Thymus (tissue), 11 donors: Measurements from ENCODE around the gene SARDH. TPM values are rescaled to one million over a fixed set of nuclear protein-coding genes. Genes with fewer than 3 reads are reported as not detected.

Source experiments
- DNase-seq, 9 donors: peaks; one replicate each; pipeline ENCODE4 v3.0.0-alpha.2; 2013; ENCODE audit warnings: low spot score in 9 of 9, low read depth in 6 of 9, missing footprints in 1 of 9
- H3K27ac ChIP-seq, 2 donors: one replicate each; pipeline ENCODE4 v1.5.1; 2013; ENCODE audit warnings: control low read depth in 1 of 2, low read depth in 1 of 2, low read length in 1 of 2, mild to moderate bottlenecking in 1 of 2, moderate library complexity in 1 of 2
- H3K27me3 ChIP-seq, 2 donors: one replicate each; pipeline ENCODE4 v1.5.1; 2013; ENCODE audit warnings: low read length in 1 of 2; ENCODE audit not compliant: control insufficient read depth in 2 of 2, insufficient read depth in 1 of 2
- H3K36me3 ChIP-seq, 2 donors: one replicate each; pipeline ENCODE4 v1.5.1; 2013; ENCODE audit warnings: low read length in 1 of 2, mild to moderate bottlenecking in 1 of 2, moderate library complexity in 1 of 2; ENCODE audit not compliant: control insufficient read depth in 2 of 2, insufficient read depth in 2 of 2
- H3K4me1 ChIP-seq, 2 donors: one replicate each; pipeline ENCODE4 v1.5.1; 2013; ENCODE audit warnings: low read length in 2 of 2; ENCODE audit not compliant: control insufficient read depth in 2 of 2, insufficient read depth in 2 of 2
- H3K4me3 ChIP-seq, 2 donors: one replicate each; pipeline ENCODE4 v1.5.1; 2013; ENCODE audit warnings: low read length in 2 of 2, control low read depth in 1 of 2, mild to moderate bottlenecking in 1 of 2
- H3K9me3 ChIP-seq, 2 donors: one replicate each; pipeline ENCODE4 v1.5.1; 2013; ENCODE audit warnings: low read length in 1 of 2, mild to moderate bottlenecking in 1 of 2; ENCODE audit not compliant: control insufficient read depth in 2 of 2, insufficient read depth in 1 of 2
- WGBS: extraction: QIAGEN DNeasy Blood & Tissue Kit; methylation state at CpG from one replicate; pipeline ENCODE4 v1.1.7; 2013; 5-methylcytosine and 5-hydroxymethylcytosine counted together
- polyA plus RNA-seq: library from polyadenylated mRNA; stranded (reverse); fragments of 200-250 nt; gene quantifications from one replicate; pipeline ENCODE4 v1.2.3, GENCODE V29; 2013
- total RNA-seq: library from RNA; stranded (reverse); fragments of 120-200 nt; gene quantifications from one replicate; pipeline ENCODE4 v1.2.4, GENCODE V29; 2013
- donor health status: healthy.

SARDH gene
- total and polyA plus RNA-seq, 2 donors: 5.4 to 13.1 TPM

DNA sequence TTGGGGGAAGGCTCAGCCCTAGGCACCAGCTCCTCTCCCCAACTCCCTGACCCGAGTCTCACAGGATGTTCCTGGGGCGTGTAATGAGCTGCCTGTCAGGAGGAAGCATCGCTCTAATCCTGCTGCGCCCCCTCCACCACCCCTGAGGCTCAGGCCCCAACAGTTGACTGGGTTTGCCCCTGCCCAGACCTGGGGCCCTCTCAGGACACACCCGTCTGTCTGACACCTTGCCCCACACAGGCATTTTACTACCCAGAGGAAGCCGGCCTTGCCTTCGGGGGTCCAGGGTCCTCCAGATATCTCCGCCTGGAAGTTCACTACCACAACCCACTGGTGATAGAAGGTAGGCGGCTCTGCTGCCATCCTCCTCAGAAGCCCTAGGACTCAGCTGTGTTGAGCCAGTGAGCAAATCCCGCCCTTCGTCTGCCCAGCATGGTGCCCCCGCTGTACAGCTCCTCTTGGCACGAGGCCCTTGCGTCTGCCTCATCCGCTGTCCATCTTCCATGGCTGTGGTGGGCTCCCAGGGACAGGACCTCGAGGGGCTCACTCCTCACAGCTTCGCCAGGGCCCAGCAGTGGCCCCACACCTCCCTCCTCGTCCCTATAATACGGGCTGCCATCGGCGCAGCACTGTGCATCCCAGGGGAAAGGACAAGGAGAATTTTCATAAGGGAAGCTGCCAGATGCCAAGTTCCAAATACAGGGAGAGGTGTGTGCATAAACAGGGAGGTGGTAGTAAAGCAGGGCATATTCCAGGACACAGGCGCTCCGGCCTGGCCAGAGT, 94.0 kb downstream of the SARDH start:
- Histone ChIP-seq H3K36me3 (no peaks in the 10 kb centered on the region), H3K27ac (no peak overlapping the region), H3K27me3 (peaks cover 0 to 43% of the 10 kb centered on the region in 2 donors), H3K9me3 (peaks cover 0 to 4% of the 10 kb centered on the region in 2 donors), H3K4me3 (no peak overlapping the region), H3K4me1 (no peaks in the 10 kb centered on the region)
- WGBS: 93% methylated on average over 23 of the region's 23 CpGs
- DNase-seq: no peak

DNA sequence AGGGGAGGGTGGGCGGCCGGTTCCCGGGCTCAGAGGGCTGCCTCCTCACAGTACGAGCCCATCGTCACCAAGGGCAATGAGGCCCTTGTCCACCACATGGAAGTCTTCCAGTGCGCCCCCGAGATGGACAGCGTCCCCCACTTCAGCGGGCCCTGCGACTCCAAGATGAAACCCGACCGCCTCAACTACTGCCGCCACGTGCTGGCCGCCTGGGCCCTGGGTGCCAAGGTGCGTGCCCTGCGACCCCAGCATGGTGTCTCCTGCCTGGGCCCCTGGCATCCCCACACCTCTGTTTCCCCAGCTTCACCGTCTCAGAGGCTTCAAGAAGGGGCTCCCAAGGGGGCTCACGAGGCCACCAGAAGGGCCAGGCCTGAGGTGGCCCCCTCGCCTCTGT, 94.8 kb downstream of the SARDH start:
- Histone ChIP-seq H3K9me3 (peaks cover 0 to 2% of the 10 kb centered on the region in 2 donors), H3K27me3 (peaks cover 0 to 42% of the 10 kb centered on the region in 2 donors), H3K4me3 (no peak overlapping the region), H3K27ac (no peak overlapping the region), H3K4me1 (no peaks in the 10 kb centered on the region), H3K36me3 (no peaks in the 10 kb centered on the region)
- 97% methylated on average over 20 of the region's 20 CpGs for WGBS
- DNase-seq: no peak

DNA sequence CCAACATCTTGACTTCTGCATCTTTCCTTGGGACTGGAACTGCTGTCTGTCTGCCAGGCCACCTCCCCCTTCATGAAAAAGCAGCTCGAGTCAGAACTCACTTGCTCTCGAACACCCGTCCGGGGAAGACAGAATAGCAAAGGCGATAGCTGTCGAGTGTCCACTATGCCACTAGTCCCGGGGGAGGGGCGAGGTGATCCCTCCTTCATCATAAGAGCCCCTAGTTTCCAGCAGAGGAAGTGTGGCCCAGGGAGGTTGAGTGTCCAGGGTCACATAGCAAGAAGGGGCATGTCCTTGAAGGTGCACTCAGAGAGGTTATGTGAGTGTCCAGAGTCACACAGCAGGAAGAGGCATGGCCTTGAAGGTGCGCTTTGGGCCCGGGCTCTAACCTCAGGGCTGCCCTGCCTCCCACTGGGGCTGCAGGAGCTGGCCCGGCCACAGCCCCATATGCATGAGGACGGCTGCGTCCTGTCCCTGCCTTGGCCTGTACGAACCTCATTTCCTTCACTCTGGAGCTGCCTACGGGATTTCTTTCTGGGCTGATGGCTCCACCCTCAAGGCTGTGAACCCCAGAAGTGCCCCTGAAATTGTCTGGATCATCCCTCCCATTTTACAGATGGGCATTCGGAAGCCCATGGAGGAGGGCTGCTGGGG, 95.3 kb downstream of the SARDH start:
- Histone ChIP-seq H3K9me3 (no peaks in the 10 kb centered on the region), H3K27me3 (peaks cover 0 to 41% of the 10 kb centered on the region in 2 donors), H3K27ac (no peak overlapping the region), H3K36me3 (no peaks in the 10 kb centered on the region), H3K4me1 (no peaks in the 10 kb centered on the region), H3K4me3 (no peak overlapping the region)
- 77% methylated on average over 16 of the region's 16 CpGs for WGBS
- DNase-seq: no peak

DNA sequence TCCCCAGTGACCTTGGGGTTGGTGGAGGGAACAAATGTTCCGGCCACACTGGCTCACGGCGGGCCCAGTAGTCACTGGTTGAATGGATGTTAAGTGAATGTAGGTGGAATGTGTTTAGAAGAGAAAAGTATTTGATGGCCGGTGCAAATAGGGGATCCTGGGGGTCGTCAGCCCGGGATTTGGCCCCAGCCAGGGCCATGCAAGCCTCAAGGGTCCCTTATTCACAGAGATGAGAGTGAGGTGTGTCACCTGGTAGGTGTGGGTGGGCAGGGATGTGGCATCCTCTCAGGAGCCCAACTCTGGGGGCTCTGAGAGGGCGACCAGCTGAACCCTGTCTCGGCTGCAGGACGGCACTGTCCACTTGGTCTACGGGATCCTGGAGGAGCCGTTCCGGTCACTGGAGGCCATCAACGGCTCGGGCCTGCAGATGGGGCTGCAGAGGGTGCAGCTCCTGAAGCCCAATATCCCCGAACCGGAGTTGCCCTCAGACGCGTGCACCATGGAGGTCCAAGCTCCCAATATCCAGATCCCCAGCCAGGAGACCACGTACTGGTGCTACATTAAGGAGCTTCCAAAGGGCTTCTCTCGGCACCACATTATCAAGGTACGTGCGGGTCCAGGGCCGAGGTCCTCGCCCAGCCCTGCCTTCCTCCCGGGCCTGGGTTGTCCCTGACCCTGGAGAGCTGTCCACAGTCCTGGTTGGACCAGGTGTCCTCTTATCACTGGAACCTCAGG, 96.1 kb downstream of the SARDH start:
- no peak for DNase-seq
- Histone ChIP-seq H3K9me3 (no peaks in the 10 kb centered on the region), H3K4me1 (no peaks in the 10 kb centered on the region), H3K4me3 (no peak overlapping the region), H3K36me3 (no peaks in the 10 kb centered on the region), H3K27ac (no peak overlapping the region), H3K27me3 (peaks cover 0 to 41% of the 10 kb centered on the region in 2 donors)
- WGBS: 96% methylated on average over 25 of the region's 25 CpGs

DNA sequence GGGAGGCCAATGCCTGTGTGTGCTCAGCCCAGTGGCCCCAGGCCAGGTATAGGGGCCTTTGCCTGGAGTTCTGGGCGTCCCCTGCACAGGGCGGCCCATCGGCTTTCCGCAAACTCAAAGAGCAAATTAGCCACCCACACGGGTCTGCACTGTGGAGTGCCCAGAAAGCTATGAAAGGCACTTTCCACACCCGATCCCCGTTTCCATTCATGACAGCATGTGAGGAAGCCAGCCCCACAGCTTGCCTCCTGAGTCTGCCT, 96.8 kb downstream of the SARDH start:
- no peak for DNase-seq
- Histone ChIP-seq H3K27me3 (peaks cover 0 to 41% of the 10 kb centered on the region in 2 donors), H3K27ac (no peak overlapping the region), H3K4me3 (no peak overlapping the region), H3K9me3 (no peaks in the 10 kb centered on the region), H3K4me1 (no peaks in the 10 kb centered on the region), H3K36me3 (no peaks in the 10 kb centered on the region)
- WGBS: 94% methylated on average over 7 of the region's 7 CpGs

DNA sequence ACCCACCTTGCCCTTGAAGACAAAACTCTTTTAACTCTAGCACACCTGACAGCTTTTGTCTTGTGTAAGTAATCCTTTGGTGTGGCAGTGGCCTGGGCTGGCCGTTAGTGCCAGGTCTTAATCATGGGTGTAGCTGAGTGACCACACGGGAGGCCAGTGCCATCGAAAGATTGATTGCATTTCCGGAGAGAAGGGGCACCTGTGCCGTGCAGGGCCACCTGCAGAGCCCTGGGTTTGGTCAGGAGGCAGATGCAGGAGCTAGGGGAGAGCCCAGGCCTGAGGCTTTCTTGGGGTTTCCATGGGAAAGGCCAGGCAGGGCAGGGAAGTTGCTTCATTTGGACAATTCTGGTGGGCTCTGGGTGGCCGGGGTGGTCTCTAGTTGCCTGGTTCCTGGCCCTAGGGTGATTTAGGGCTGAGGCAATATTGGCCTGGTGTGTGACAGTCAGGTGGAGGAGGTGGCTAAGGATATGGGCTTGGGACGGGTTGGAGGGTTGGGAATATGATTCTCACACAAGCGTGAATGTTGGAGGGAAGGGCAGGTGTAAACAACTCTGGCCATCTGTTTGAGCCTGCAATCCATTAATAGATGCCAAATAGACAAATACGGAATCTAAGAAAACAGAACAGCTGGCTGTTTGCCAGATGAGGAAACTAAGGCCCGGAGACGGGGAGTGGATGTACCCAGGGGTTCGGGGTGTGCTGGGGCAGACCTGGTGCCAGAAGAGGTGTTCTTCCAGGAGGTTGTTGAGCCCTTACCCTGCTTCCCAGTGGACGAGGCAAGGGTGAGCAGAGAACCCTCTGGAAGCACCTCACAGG, 97.4 kb downstream of the SARDH start:
- Histone ChIP-seq H3K4me1 (peaks cover 0 to 1% of the 10 kb centered on the region in 2 donors), H3K4me3 (no peak overlapping the region), H3K9me3 (no peaks in the 10 kb centered on the region), H3K27ac (no peak overlapping the region), H3K36me3 (no peaks in the 10 kb centered on the region), H3K27me3 (peaks cover 0 to 40% of the 10 kb centered on the region in 2 donors)
- DNase-seq: no peak
- WGBS: 92% methylated on average over 13 of the region's 13 CpGs

DNA sequence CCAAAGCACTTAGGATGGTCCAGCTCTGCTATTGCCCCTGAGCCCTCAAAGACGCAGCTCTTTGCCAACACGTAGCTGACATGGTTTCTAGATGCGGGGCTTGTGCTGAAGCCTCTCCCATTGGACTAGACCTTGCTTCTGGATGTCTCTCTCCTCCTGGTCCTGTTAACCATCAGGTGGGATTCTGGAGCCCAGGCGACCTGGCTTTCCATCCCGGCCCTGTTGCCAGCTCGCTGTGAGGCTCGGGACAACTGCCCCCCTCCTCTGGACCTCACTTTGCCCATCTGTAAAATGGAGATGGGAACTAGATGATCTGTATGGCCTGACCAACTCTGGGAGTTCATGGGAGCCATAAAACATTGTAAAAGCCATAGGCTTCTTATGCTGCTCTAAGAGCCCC, 98.0 kb downstream of the SARDH start:
- Histone ChIP-seq H3K27me3 (peaks cover 0 to 44% of the 10 kb centered on the region in 2 donors), H3K27ac (no peak overlapping the region), H3K36me3 (no peaks in the 10 kb centered on the region), H3K9me3 (no peaks in the 10 kb centered on the region), H3K4me3 (no peak overlapping the region), H3K4me1 (peaks cover 1 to 7% of the 10 kb centered on the region in 2 donors)
- DNase-seq: no peak
- WGBS: 97% methylated on average over 7 of the region's 7 CpGs

DNA sequence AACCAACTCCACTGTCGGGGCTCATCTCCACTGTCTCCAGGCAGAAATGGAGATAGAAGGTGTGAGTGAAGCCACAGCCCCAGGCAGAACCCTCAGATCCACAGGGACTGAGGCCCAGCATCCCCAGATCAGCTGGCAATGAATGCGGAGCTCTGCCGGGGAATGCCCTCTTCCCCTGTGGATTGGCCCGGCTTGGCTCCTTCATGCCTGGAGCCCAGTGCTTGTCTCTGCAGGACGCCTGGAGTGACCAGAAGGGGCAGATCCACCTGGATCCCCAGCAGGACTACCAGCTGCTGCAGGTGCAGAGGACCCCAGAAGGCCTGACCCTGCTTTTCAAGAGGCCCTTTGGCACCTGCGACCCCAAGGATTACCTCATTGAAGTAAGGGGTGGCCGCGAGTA, 98.5 kb downstream of the SARDH start:
- WGBS: 94% methylated on average over 8 of the region's 8 CpGs

More for the DNA sequence above, 98.5 kb downstream of the SARDH start:
- H3K4me1 ChIP-seq: peaks cover 3 to 13% of the 10 kb centered on the region in 2 donors
- no peak overlapping the region for H3K27ac ChIP-seq
- no peak for DNase-seq
- H3K4me3 ChIP-seq: no peak overlapping the region
- no peaks in the 10 kb centered on the region for H3K36me3 ChIP-seq
- peaks cover 0 to 45% of the 10 kb centered on the region in 2 donors for H3K27me3 ChIP-seq
- H3K9me3 ChIP-seq: no peaks in the 10 kb centered on the region
